B cell (primary cell): ENCODE measurements around the gene LHFPL4. TPM values are rescaled to one million over a fixed set of nuclear protein-coding genes. Genes with fewer than 3 reads are reported as not detected.

Experiments
- ATAC-seq: fragments of 200-7000 bp; cut with Tn5 transposase; one replicate; pipeline ENCODE4 v1.10.0; 2021; ENCODE audit warnings: low read depth, mild to moderate bottlenecking, moderate number of reproducible peaks, moderate library complexity
- CTCF ChIA-PET: fragments of 350-600 bp; sonication (Branson Sonifier 250); formaldehyde crosslinking; loops from one replicate; lab custom pipeline; 2021; ENCODE audit warnings: antibody characterized with exemption, inconsistent platforms; lab: Charles Lee
- POLR2A ChIA-PET: fragments of 350-600 bp; sonication (Branson Sonifier 250); formaldehyde crosslinking; loops from one replicate; lab custom pipeline; 2021; ENCODE audit warnings: antibody characterized with exemption; lab: Charles Lee
- DNase-seq: peaks from one replicate; pipeline ENCODE4 v3.0.0; 2013
- H2AFZ ChIP-seq: 2 replicates; pipeline ENCODE4 v1.6.1; 2012; ENCODE audit warnings: mild to moderate bottlenecking, low read depth, low read length; ENCODE audit not compliant: insufficient read depth, poor library complexity, severe bottlenecking
- H3K27ac ChIP-seq, 2 donors: 1 replicate in 1 of 2; 2 replicates in 1 of 2; pipeline ENCODE4 v1.5.1; 2012 to 2013; ENCODE audit warnings: low read length in 2 of 2, mild to moderate bottlenecking in 2 of 2, moderate library complexity in 1 of 2
- H3K27me3 ChIP-seq, 4 experiments: fragments of 200-600 bp in 1 of 4; sonication (generic) in 1 of 4; replicated peaks in 1 of 4; 1 replicate in 2 of 4; 2 replicates in 2 of 4; pipeline versions ENCODE4 v1.6.1 to v1.7.0; 2013 to 2016; ENCODE audit warnings: low read length in 3 of 4, mild to moderate bottlenecking in 2 of 4, mixed read lengths in 1 of 4, moderate library complexity in 1 of 4; ENCODE audit not compliant: insufficient read depth in 4 of 4, control insufficient read depth in 3 of 4; ENCODE audit errors: control extremely low read depth in 1 of 4
- H3K36me3 ChIP-seq, 2 experiments: replicated peaks in 1 of 2; 1 replicate in 1 of 2; 2 replicates in 1 of 2; pipeline versions ENCODE4 v1.6.1 to v1.7.1; 2013; ENCODE audit warnings: low read length in 1 of 2; ENCODE audit not compliant: insufficient read depth in 2 of 2, control insufficient read depth in 1 of 2; ENCODE audit errors: control extremely low read depth in 1 of 2, extremely low read depth in 1 of 2
- H3K4me1 ChIP-seq, 2 donors: fragments of 200-600 bp in 1 of 2; sonication (generic) in 1 of 2; 1 replicate in 1 of 2; 2 replicates in 1 of 2; pipeline versions ENCODE4 v1.5.1 to v1.6.1; 2013 to 2017; ENCODE audit warnings: low read length in 2 of 2; ENCODE audit not compliant: control insufficient read depth in 2 of 2, insufficient read depth in 2 of 2
- H3K4me2 ChIP-seq: replicated peaks from 2 replicates; pipeline ENCODE3; 2012; ENCODE audit warnings: mild to moderate bottlenecking, low read depth, low read length; ENCODE audit not compliant: poor library complexity, severe bottlenecking
- H3K4me3 ChIP-seq, 5 experiments: fragments of 200-600 bp in 1 of 5; sonication (generic) in 1 of 5; 1 replicate in 3 of 5; 2 replicates in 2 of 5; pipeline versions ENCODE4 v1.5.1 to v1.7.0; 2011 to 2016; ENCODE audit warnings: low read length in 4 of 5, mild to moderate bottlenecking in 4 of 5, low read depth in 2 of 5, control low read depth in 1 of 5, moderate library complexity in 1 of 5; ENCODE audit not compliant: insufficient read depth in 1 of 5; ENCODE audit errors: control extremely low read depth in 1 of 5, extremely low read depth in 1 of 5
- H3K79me2 ChIP-seq: fragments of 200-600 bp; sonication (generic); one replicate; pipeline ENCODE4 v1.6.0; 2016; ENCODE audit warnings: low read length; ENCODE audit not compliant: control insufficient read depth, insufficient read depth
- H3K9ac ChIP-seq: fragments of 200-600 bp; sonication (generic); 2 replicates; pipeline ENCODE4 v1.6.1; 2017; ENCODE audit warnings: mild to moderate bottlenecking, low read length, moderate library complexity
- H3K9me3 ChIP-seq, 3 donors: one replicate each; pipeline versions ENCODE4 v1.6.1 to v1.7.1; 2013; ENCODE audit warnings: low read length in 2 of 3; ENCODE audit not compliant: control insufficient read depth in 2 of 3, insufficient read depth in 1 of 3; ENCODE audit errors: control extremely low read depth in 1 of 3
- H4K20me1 ChIP-seq: 2 replicates; pipeline ENCODE4 v1.6.0; 2012; ENCODE audit warnings: mild to moderate bottlenecking, low read length; ENCODE audit not compliant: insufficient read depth, control insufficient read depth, poor library complexity, severe bottlenecking
- H3K27ac Mint-ChIP-seq: one replicate; pipeline ENCODE4 v1.8.0; 2021; ENCODE audit warnings: mixed read lengths
- H3K27me3 Mint-ChIP-seq: one replicate; pipeline ENCODE4 v1.8.0; 2021; ENCODE audit warnings: mixed read lengths
- H3K4me1 Mint-ChIP-seq: one replicate; pipeline ENCODE4 v1.8.0; 2021; ENCODE audit warnings: mixed read lengths
- H3K4me3 Mint-ChIP-seq: one replicate; pipeline ENCODE4 v1.8.0; 2021; ENCODE audit warnings: mixed read lengths
- H3K9me3 Mint-ChIP-seq: one replicate; pipeline ENCODE4 v1.8.0; 2022; ENCODE audit warnings: mixed read lengths; ENCODE audit not compliant: insufficient read depth
- EZH2 ChIP-seq: IDR thresholded peaks from 2 replicates; pipeline ENCODE4 v1.6.1; 2012; ENCODE audit warnings: borderline replicate concordance, low read depth, mild to moderate bottlenecking, moderate library complexity, low read length; ENCODE audit not compliant: insufficient read depth, poor library complexity, severe bottlenecking
- WGBS: methylation state at CpG from one replicate; pipeline ENCODE4 v1.1.5; 2013; ENCODE audit warnings: missing lambda C conversion rate; ENCODE audit not compliant: insufficient coverage; 5-methylcytosine and 5-hydroxymethylcytosine counted together
- intact Hi-C: fragments of 100-400 bp; cut with micrococcal nuclease; formaldehyde crosslinking; loops from one replicate; pipeline ENCODE4 v1.10.0; 2022
- polyA plus RNA-seq: library from polyadenylated mRNA; depleted of rRNA; stranded (reverse); fragments of >200 nt; gene quantifications from 2 replicates; pipeline ENCODE4 v1.2.3, GENCODE V29; 2012
- total RNA-seq, 2 donors: library from RNA; stranded (reverse); fragments of 120-200 nt in 1 of 2; gene quantifications; 1 replicate in 1 of 2; 2 replicates in 1 of 2; pipeline versions ENCODE4 v1.2.3 to v1.2.4, GENCODE V29; 2013 to 2022
- TF ChIP-seq, protein P1 (sequence below): fragments of 200-600 bp; IDR thresholded peaks from one replicate; pipeline ENCODE4 v1.8.0; 2022; ENCODE audit warnings: antibody characterized with exemption, mild to moderate bottlenecking

Gene LHFPL4
- total and polyA plus RNA-seq, 2 donors (not counting 1 experiment from before 2014, with no cell fraction given), result not detected

DNA sequence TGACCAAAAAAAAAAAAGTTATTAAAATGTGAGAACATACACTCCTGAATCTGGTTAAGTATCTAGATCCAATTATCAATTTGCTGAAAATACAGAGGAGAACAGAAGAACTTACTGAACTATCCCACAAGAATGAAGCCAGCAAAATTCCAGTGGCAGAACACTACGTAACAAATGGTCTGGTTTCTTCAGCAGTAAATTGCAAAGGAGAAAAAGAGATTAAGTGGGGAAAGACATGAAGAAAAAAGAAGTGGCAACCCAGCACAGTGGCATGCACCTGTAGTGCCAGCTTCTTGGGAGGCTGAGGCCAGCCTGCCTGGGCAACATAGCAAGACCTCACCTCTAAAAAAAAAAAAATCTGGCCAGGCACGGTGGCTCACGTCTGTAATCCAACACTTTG is 62.1 kb downstream of the LHFPL4 start:
- no peak for DNase-seq
- Histone ChIP-seq H3K36me3 (no peaks in the 10 kb centered on the region), H3K9me3 (peaks cover 0 to 14% (median 3%) of the 10 kb centered on the region in 3 donors), H3K27ac (no peak overlapping the region), H3K79me2 (no peaks in the 10 kb centered on the region), H3K27me3 (no peaks in the 10 kb centered on the region), H3K4me2 (no peak overlapping the region), H2AFZ (no peak overlapping the region), H3K9ac (no peak overlapping the region), H3K4me1 (no peaks in the 10 kb centered on the region), H4K20me1 (no peaks in the 10 kb centered on the region), H3K4me3 (no peak overlapping the region)
- Mint-ChIP-seq H3K9me3 (peaks cover 5% of the 10 kb centered on the region), H3K27ac (no peak overlapping the region), H3K4me3 (no peak overlapping the region), H3K27me3 (no peaks in the 10 kb centered on the region), H3K4me1 (no peaks in the 10 kb centered on the region)
- WGBS, result 100% methylated on average over 1 of the region's 3 CpGs
- intact Hi-C loops, result no loop called here
- ATAC-seq, result no peak
- ChIA-PET POLR2A (interaction anchor here (0.6 kb wide), 1 partner anchor 326 kb away, joined by 3 read pairs; no protein-coding TSS in a partner anchor), CTCF (interaction anchor here (0.7 to 1.2 kb wide), 3 partner anchors 10 to 13 kb away, joined by 3 to 5 read pairs (median 4); no protein-coding TSS in a partner anchor)
- no peak for TF ChIP-seq EZH2
- TF ChIP-seq, protein P1, sequence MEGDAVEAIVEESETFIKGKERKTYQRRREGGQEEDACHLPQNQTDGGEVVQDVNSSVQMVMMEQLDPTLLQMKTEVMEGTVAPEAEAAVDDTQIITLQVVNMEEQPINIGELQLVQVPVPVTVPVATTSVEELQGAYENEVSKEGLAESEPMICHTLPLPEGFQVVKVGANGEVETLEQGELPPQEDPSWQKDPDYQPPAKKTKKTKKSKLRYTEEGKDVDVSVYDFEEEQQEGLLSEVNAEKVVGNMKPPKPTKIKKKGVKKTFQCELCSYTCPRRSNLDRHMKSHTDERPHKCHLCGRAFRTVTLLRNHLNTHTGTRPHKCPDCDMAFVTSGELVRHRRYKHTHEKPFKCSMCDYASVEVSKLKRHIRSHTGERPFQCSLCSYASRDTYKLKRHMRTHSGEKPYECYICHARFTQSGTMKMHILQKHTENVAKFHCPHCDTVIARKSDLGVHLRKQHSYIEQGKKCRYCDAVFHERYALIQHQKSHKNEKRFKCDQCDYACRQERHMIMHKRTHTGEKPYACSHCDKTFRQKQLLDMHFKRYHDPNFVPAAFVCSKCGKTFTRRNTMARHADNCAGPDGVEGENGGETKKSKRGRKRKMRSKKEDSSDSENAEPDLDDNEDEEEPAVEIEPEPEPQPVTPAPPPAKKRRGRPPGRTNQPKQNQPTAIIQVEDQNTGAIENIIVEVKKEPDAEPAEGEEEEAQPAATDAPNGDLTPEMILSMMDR, result no peak

DNA sequence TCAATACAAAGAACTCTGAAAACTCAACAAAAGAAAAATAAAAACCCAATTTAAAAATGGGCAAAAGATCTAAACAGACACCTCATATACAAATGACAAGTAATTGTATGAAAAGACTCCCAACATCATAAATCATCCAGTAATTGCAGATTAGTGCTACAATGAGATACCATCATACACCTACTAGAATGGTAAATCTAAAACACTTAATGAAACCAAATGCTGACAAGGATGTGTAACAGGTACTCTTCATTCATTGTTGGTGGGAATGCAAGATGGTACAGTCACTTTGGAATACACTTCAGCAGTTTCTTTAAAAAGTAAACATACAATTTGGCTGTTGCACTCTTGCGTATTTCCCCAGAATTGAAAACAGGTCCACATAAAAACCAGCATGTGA is 68.4 kb downstream of the LHFPL4 start:
- no CpG with 5 or more reads among the region's 1 CpG for WGBS
- H3K36me3 ChIP-seq, result peaks cover 0 to 10% of the 10 kb centered on the region in 2 experiments
- H3K4me3 ChIP-seq, result no peak overlapping the region
- H3K4me2 ChIP-seq, result no peak overlapping the region
- no peaks in the 10 kb centered on the region for H3K79me2 ChIP-seq
- Mint-ChIP-seq H3K4me3 (no peak overlapping the region), H3K27ac (no peak overlapping the region), H3K9me3 (peaks cover 5% of the 10 kb centered on the region), H3K27me3 (no peaks in the 10 kb centered on the region), H3K4me1 (no peaks in the 10 kb centered on the region)
- intact Hi-C loops, result no loop called here
- peaks cover 0 to 14% (median 3%) of the 10 kb centered on the region in 3 donors for H3K9me3 ChIP-seq
- H4K20me1 ChIP-seq, result no peaks in the 10 kb centered on the region
- no peak for ATAC-seq
- ChIA-PET POLR2A (no interaction called here), CTCF (interaction anchor here (1.1 kb wide), 1 partner anchor 18 kb away, joined by 3 read pairs; no protein-coding TSS in a partner anchor)
- H2AFZ ChIP-seq, result no peak overlapping the region
- H3K27ac ChIP-seq, result no peak overlapping the region
- no peak for DNase-seq
- H3K4me1 ChIP-seq, result no peaks in the 10 kb centered on the region
- TF ChIP-seq, protein P1, result no peak
- no peak for TF ChIP-seq EZH2
- no peak overlapping the region for H3K9ac ChIP-seq
- H3K27me3 ChIP-seq, result no peaks in the 10 kb centered on the region
